Ishikawa (cell line): ENCODE measurements around the gene ZBTB40.

ENCODE experiments used
- CEBPB ChIP-seq: IDR thresholded peaks from 2 replicates; pipeline ENCODE4 v1.6.1; 2012
- CREB1 ChIP-seq: IDR thresholded peaks from 2 replicates; pipeline ENCODE4 v1.6.1; 2012; ENCODE audit warnings: low read depth
- EGR1 ChIP-seq: IDR thresholded peaks from 2 replicates; pipeline ENCODE4 v1.6.1; 2012
- EP300 ChIP-seq: IDR thresholded peaks from 2 replicates; pipeline ENCODE4 v1.6.1; 2012; ENCODE audit warnings: borderline replicate concordance
- FOXM1 ChIP-seq: IDR thresholded peaks from 2 replicates; pipeline ENCODE4 v1.6.1; 2012; ENCODE audit warnings: low read depth, borderline replicate concordance
- MAX ChIP-seq: IDR thresholded peaks from 2 replicates; pipeline ENCODE4 v1.6.1; 2012
- NFIC ChIP-seq: IDR thresholded peaks from 2 replicates; pipeline ENCODE4 v1.6.1; 2012
- RAD21 ChIP-seq: IDR thresholded peaks from 2 replicates; pipeline ENCODE4 v1.6.1; 2012; ENCODE audit warnings: low read depth
- REST ChIP-seq: IDR thresholded peaks from 2 replicates; pipeline ENCODE4 v1.6.1; 2012; ENCODE audit warnings: low read depth, mild to moderate bottlenecking
- TAF1 ChIP-seq: IDR thresholded peaks from 2 replicates; pipeline ENCODE4 v1.6.1; 2012; ENCODE audit warnings: low read depth, mild to moderate bottlenecking
- TCF12 ChIP-seq: IDR thresholded peaks from 2 replicates; pipeline ENCODE4 v1.6.1; 2012; ENCODE audit warnings: low read depth
- TEAD4 ChIP-seq: IDR thresholded peaks from 2 replicates; pipeline ENCODE4 v1.6.1; 2012
- YY1 ChIP-seq: IDR thresholded peaks from 2 replicates; pipeline ENCODE4 v1.6.1; 2012; ENCODE audit warnings: low read depth
- ZBTB7A ChIP-seq: IDR thresholded peaks from 2 replicates; pipeline ENCODE4 v1.6.1; 2012; ENCODE audit warnings: low read depth
- TF ChIP-seq, protein P1 (sequence below): IDR thresholded peaks from 2 replicates; pipeline ENCODE4 v1.6.1; 2012

ZBTB40 gene

GRCh38 chr1:22567197-22567596 lies 115.5 kb downstream of the ZBTB40 start:
- TF ChIP-seq TCF12 (no peak), ZBTB7A (no peak)

- TF ChIP-seq TCF12, result no peak
- TF ChIP-seq, protein P1, sequence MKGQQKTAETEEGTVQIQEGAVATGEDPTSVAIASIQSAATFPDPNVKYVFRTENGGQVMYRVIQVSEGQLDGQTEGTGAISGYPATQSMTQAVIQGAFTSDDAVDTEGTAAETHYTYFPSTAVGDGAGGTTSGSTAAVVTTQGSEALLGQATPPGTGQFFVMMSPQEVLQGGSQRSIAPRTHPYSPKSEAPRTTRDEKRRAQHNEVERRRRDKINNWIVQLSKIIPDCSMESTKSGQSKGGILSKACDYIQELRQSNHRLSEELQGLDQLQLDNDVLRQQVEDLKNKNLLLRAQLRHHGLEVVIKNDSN, result no peak
- no peak for TF ChIP-seq ZBTB7A
- TF ChIP-seq MAX, result no peak
- no peak for TF ChIP-seq RAD21
- no peak for TF ChIP-seq EGR1
- no peak for TF ChIP-seq EP300
- TF ChIP-seq TEAD4, result no peak
- TF ChIP-seq FOXM1, result no peak
- no peak for TF ChIP-seq NFIC
- TF ChIP-seq YY1, result no peak
- no peak for TF ChIP-seq CEBPB
- no peak for TF ChIP-seq REST
- no peak for TF ChIP-seq CREB1
- no peak for TF ChIP-seq TAF1
Measured at GRCh38 chr1:22567994-22568393, 116.3 kb downstream of the ZBTB40 start.

DNA sequence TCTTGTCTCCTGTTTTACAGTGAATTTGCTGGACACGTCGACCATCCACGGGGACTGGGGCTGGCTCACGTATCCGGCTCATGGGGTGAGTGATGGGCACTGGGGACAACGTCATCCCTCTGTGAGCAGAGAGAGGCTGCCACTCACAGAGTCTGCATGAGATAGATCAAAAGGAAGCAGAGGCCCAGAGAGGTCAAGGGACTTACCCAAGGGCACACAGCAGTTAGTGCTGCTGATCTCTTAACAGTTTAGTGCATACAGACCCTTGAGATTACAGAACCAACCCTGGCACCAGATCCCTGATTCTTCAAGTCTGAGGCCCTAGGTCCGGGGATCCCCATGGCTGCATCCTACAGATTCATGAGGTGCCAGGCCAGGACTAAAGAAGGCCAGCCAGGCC lies 117.6 kb downstream of the ZBTB40 start:
- no peak for TF ChIP-seq TEAD4
- TF ChIP-seq TAF1, result no peak
- TF ChIP-seq EGR1, result no peak
- TF ChIP-seq, protein P1, result no peak
- TF ChIP-seq RAD21, result no peak
- TF ChIP-seq TCF12, result no peak
- TF ChIP-seq REST, result no peak
- no peak for TF ChIP-seq CREB1
- TF ChIP-seq NFIC, result no peak
- no peak for TF ChIP-seq CEBPB
- TF ChIP-seq YY1, result no peak
- no peak for TF ChIP-seq ZBTB7A
- no peak for TF ChIP-seq EP300
- no peak for TF ChIP-seq FOXM1
- no peak for TF ChIP-seq MAX

- TF ChIP-seq, protein P1, result no peak
- TF ChIP-seq EP300 (no peak), RAD21 (no peak), YY1 (no peak), TAF1 (no peak), MAX (no peak), REST (no peak), TCF12 (no peak), EGR1 (no peak), ZBTB7A (no peak), CREB1 (no peak), CEBPB (no peak)
Measured at GRCh38 chr1:22570140-22570909, 118.7 kb downstream of the ZBTB40 start.
